ENCODE data around the gene RNF169.

DNA sequence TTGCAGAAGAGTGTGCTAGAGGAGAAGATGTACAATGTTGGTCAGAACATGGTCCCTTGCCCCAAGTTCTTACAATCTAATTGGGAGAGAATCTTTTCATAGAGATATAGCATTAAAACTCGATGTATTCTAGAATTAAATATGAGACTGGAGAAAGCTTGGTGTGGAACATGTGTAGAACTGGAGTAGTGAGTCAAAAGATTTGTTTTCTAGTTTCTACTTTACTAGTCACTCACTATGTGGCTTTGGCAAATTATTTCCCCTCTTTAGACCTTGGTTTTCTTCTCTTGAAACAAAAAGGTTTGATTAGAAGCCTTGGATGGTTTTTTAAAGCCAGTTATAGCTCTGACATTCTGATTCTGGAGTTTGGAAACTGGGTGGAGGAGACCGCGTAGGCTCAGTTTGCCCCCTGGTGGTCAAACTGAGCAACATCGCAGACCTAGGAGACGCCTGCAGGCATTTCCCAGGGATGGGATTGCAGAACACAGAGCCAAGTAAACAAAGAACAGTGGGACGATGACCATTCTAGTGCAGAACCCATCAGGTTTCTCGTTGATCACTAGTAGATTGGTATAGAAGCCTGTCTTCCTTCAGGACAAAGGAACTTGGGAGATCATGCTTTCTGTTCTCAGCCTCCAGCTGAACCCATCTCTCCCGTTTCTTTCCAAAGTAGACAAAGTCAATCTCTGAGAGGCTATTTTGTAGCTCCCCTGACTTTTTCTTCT is 8.9 kb upstream of the RNF169 start:
- TF ChIP-seq CTCF (IDR thresholded peaks at IDR 0.05) (peak; percentile 94), ZFX (IDR thresholded peaks at IDR 0.05; ENCODE audit: borderline replicate concordance) (no peak)
